Tibial nerve (tissue), 4 donors: Measurements from ENCODE around the gene SAPCD2. TPM values are rescaled to one million over a fixed set of nuclear protein-coding genes. Genes with fewer than 3 reads are reported as not detected.

Experiments used
- DNase-seq, 2 donors: peaks; one replicate each; pipeline ENCODE4 v3.0.0-alpha.2; 2019; ENCODE audit warnings: low spot score in 2 of 2
- H3K27ac ChIP-seq, 4 donors: fragments of 200-600 bp; sonication (generic) in 3 of 4; one replicate each; pipeline ENCODE4 v1.5.1; 2017 to 2019; ENCODE audit warnings: mild to moderate bottlenecking in 1 of 4
- H3K27me3 ChIP-seq, 2 donors: fragments of 200-600 bp; sonication (generic) in 1 of 2; one replicate each; pipeline versions ENCODE4 v1.5.1 to v1.6.0; 2017 to 2019
- H3K36me3 ChIP-seq, 3 donors: fragments of 200-600 bp; sonication (generic); one replicate each; pipeline ENCODE4 v1.5.1; 2018 to 2019
- H3K4me1 ChIP-seq, 4 donors: fragments of 200-600 bp; sonication (generic) in 3 of 4; one replicate each; pipeline ENCODE4 v1.5.1; 2017 to 2019
- H3K4me3 ChIP-seq, 4 donors: fragments of 200-600 bp; sonication (generic) in 3 of 4; one replicate each; pipeline ENCODE4 v1.5.1; 2017 to 2019; ENCODE audit warnings: mild to moderate bottlenecking in 1 of 4, moderate library complexity in 1 of 4
- H3K9me3 ChIP-seq, 4 donors: fragments of 200-600 bp; sonication (generic) in 3 of 4; one replicate each; pipeline ENCODE4 v1.5.1; 2017 to 2019
- CTCF ChIP-seq, 5 experiments: fragments of 200-600 bp in 3 of 5; fragments of 450-650 bp in 2 of 5; sonication (generic) in 3 of 5; IDR thresholded peaks; one replicate each; pipeline ENCODE4 v1.5.1; 2016 to 2019; ENCODE audit warnings: antibody characterized with exemption in 5 of 5, mild to moderate bottlenecking in 3 of 5, moderate library complexity in 2 of 5
- EP300 ChIP-seq, 2 donors: sonication (generic); formaldehyde crosslinking; IDR thresholded peaks; one replicate each; pipeline ENCODE4 v1.6.1; 2017; ENCODE audit warnings: antibody characterized with exemption in 2 of 2, mild to moderate bottlenecking in 1 of 2
- POLR2A ChIP-seq, 2 donors: fragments of 450-650 bp; IDR thresholded peaks; one replicate each; pipeline ENCODE4 v1.6.1; 2017; ENCODE audit warnings: antibody characterized with exemption in 2 of 2, mild to moderate bottlenecking in 2 of 2, moderate library complexity in 2 of 2
- WGBS, 2 donors: methylation state at CpG; one replicate each; pipeline ENCODE4 v1.1.5; 2018; 5-methylcytosine and 5-hydroxymethylcytosine counted together
- total RNA-seq, 4 donors: library from RNA; depleted of rRNA; stranded (reverse); fragments of >200 nt; gene quantifications; one replicate each; pipeline ENCODE4 v1.1.0, GENCODE V29; 2016

Gene SAPCD2
- total RNA-seq, 4 donors from 2014 or later: 0.22 to 0.90 TPM; not detected in 2

- no peaks in the 10 kb centered on the region for H3K27me3 ChIP-seq
- DNase-seq: no peak
- TF ChIP-seq CTCF (IDR thresholded peaks at IDR 0.05) (no peak), EP300 (IDR thresholded peaks at IDR 0.05) (no peak), POLR2A (IDR thresholded peaks at IDR 0.05) (no peak)
- peaks cover 0 to 23% (median 18%) of the 10 kb centered on the region in 4 donors for H3K4me1 ChIP-seq
- H3K9me3 ChIP-seq: no peaks in the 10 kb centered on the region
- no peak overlapping the region for H3K27ac ChIP-seq
- WGBS, 2 donors: 91 to 92% methylated on average over 21 to 32 of the region's 36 CpGs
- H3K4me3 ChIP-seq: no peak overlapping the region
- peaks cover 4 to 86% (median 13%) of the 10 kb centered on the region in 3 donors for H3K36me3 ChIP-seq
Observed at GRCh38 chr9:137018761-137019559, 51.4 kb downstream of the SAPCD2 start.

- 94 to 95% methylated on average over 32 to 37 of the region's 45 CpGs for WGBS, 2 donors
- no peaks in the 10 kb centered on the region for H3K9me3 ChIP-seq
- no peaks in the 10 kb centered on the region for H3K27me3 ChIP-seq
- peaks cover 4 to 96% (median 13%) of the 10 kb centered on the region in 3 donors for H3K36me3 ChIP-seq
- H3K27ac ChIP-seq: no peak overlapping the region
- H3K4me1 ChIP-seq: peaks cover 0 to 13% (median 8%) of the 10 kb centered on the region in 4 donors
- no peak for TF ChIP-seq POLR2A (IDR thresholded peaks at IDR 0.05)
- TF ChIP-seq CTCF (IDR thresholded peaks at IDR 0.05): no peak
- TF ChIP-seq EP300 (IDR thresholded peaks at IDR 0.05): no peak
- no peak overlapping the region for H3K4me3 ChIP-seq
- DNase-seq: no peak
Observed at GRCh38 chr9:137017791-137018497, 52.4 kb downstream of the SAPCD2 start.

GRCh38 chr9:137017071-137017470 lies 53.3 kb downstream of the SAPCD2 start:
- DNase-seq: no peak
- H3K9me3 ChIP-seq: no peaks in the 10 kb centered on the region
- no peak overlapping the region for H3K4me3 ChIP-seq
- 96 to 97% methylated on average over 27 to 28 of the region's 28 CpGs for WGBS, 2 donors
- TF ChIP-seq CTCF (IDR thresholded peaks at IDR 0.05) (no peak), EP300 (IDR thresholded peaks at IDR 0.05) (no peak), POLR2A (IDR thresholded peaks at IDR 0.05) (no peak)
- no peak overlapping the region for H3K27ac ChIP-seq
- peaks cover 4 to 98% (median 14%) of the 10 kb centered on the region in 3 donors for H3K36me3 ChIP-seq
- no peaks in the 10 kb centered on the region for H3K27me3 ChIP-seq
- H3K4me1 ChIP-seq: peaks cover 0 to 4% (median under 1%) of the 10 kb centered on the region in 4 donors

GRCh38 chr9:137016436-137016835 lies 53.9 kb downstream of the SAPCD2 start:
- no peaks in the 10 kb centered on the region for H3K27me3 ChIP-seq
- H3K36me3 ChIP-seq: peaks cover 4 to 100% (median 20%) of the 10 kb centered on the region in 3 donors
- TF ChIP-seq POLR2A (IDR thresholded peaks at IDR 0.05): no peak
- no peak for TF ChIP-seq EP300 (IDR thresholded peaks at IDR 0.05)
- TF ChIP-seq CTCF (IDR thresholded peaks at IDR 0.05): no peak
- no peak for DNase-seq
- H3K4me1 ChIP-seq: peaks cover 0 to 4% (median 0%) of the 10 kb centered on the region in 4 donors
- H3K9me3 ChIP-seq: no peaks in the 10 kb centered on the region
- no peak overlapping the region for H3K4me3 ChIP-seq
- 85 to 92% methylated on average over 2 to 4 of the region's 16 CpGs for WGBS, 2 donors
- H3K27ac ChIP-seq: no peak overlapping the region

GRCh38 chr9:137015976-137016375 lies 54.4 kb downstream of the SAPCD2 start:
- Histone ChIP-seq H3K36me3 (peaks cover 4 to 100% (median 25%) of the 10 kb centered on the region in 3 donors), H3K9me3 (no peaks in the 10 kb centered on the region), H3K27ac (no peak overlapping the region), H3K4me3 (no peak overlapping the region), H3K27me3 (no peaks in the 10 kb centered on the region), H3K4me1 (peaks cover 0 to 4% (median 0%) of the 10 kb centered on the region in 4 donors)
- TF ChIP-seq CTCF (IDR thresholded peaks at IDR 0.05): no peak
- no peak for DNase-seq
- WGBS, 2 donors: 93 to 96% methylated on average over 18 to 20 of the region's 21 CpGs
